Pulmonary artery endothelial cell (primary cell): ENCODE measurements around the gene CCL13. TPM values are rescaled to one million over a fixed set of nuclear protein-coding genes. Genes with fewer than 3 reads are reported as not detected.
A peak's percentile ranks its signal among the peaks of the same experiment; 100 is the strongest.
"Not testable (repeated sequence)": the region's sequence is repeated elsewhere in the genome, so short reads cannot be mapped to it uniquely, and the experiment has no call there.

ENCODE experiments used
- DNase-seq: peaks from one replicate; pipeline ENCODE4 v3.0.0-alpha.2; 2011; ENCODE audit warnings: low read depth, low spot score
- total RNA-seq: library from RNA; depleted of rRNA; stranded (reverse); fragments of >200 nt; gene quantifications from 2 replicates; pipeline ENCODE4 v1.2.3, GENCODE V29; 2014

CCL13 gene
- not detected in 2 replicates for total RNA-seq

DNA sequence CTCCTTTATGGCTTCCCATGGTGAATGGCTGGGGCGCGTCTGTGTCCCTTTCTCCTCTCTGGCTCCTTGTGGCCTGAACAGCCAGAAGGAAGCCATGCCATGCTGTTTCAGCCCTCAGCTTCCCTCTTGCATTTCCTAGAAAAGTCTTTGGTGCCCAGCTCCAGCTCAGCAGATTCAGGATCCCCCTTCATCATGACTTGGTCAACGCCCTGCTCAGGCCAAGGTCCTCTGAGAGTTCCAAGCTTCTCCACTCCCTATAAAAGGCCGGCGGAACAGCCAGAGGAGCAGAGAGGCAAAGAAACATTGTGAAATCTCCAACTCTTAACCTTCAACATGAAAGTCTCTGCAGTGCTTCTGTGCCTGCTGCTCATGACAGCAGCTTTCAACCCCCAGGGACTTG lies at the start of gene CCL13:
CCL13 (plus strand) TSS at position 287 of the 400 bp plus-strand sequence; CDS start at position 334, 47 bp downstream.
- DNase-seq, result no peak

DNA sequence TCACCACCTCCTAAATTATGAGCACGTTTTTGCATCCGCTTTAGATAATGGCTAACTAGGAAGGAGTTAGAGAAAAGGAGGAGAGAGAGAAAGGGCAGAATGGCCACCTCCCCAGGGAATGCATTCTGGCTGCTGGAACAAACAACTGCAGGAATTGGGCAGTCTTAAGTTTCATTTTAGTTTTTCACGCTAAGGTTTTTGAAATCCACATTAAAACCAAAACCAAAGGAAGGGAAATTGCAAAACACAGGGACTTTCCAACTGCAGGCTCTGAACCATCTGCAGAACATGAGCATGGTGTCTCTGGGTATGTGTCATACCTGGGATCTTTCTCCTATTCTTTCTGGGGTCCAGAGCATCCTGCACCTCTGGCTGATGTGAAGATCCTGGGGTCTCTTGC lies 49.2 kb upstream of the CCL13 start:
- DNase-seq, result no peak

DNA sequence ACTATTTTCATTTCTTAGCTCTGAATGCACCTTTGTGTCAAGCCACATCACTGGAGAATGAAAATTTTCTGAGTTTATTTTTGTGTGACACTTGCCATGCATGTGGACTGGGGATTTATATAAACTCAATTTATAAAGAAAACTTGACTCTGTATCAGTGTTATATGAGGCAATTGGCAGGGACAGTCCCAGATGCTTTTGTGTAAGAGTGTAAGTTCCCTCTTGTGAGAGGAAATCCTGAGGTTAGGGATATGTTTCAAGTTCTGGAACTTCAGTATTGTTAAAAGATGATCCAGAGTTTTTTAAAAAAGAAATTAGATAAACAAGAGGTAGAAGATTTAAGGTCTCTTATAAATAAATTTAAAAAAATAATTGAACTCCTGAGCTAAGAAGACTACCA lies 47.9 kb upstream of the CCL13 start:
- DNase-seq, result no peak

- DNase-seq, result no peak
These were observed 45.0 kb upstream of the CCL13 start for GRCh38 chr17:34311291-34311690.

GRCh38 chr17:34312080-34312479 lies 44.2 kb upstream of the CCL13 start:
- no peak for DNase-seq

DNA sequence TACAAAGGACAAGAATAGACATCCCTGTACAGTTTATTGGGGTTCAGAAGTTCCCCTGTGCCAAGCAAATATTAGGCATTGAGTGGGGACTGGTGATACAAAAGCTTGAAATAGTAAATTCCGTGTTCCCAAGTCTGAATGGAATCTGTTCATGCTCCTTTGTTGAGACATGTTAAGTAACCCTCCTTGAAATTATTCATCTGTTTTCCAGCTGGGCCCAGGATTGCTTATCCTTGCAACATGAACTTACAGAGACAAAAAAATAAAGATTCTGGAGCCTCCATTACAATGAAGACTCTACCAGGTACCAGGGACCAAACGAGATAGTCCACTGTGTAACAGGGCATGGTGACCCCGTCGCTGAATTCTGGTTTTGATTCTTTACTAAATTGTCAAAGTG lies 43.1 kb upstream of the CCL13 start:
- DNase-seq, result no peak

- no peak for DNase-seq
These were observed 42.0 kb upstream of the CCL13 start for GRCh38 chr17:34314279-34314678.

DNA sequence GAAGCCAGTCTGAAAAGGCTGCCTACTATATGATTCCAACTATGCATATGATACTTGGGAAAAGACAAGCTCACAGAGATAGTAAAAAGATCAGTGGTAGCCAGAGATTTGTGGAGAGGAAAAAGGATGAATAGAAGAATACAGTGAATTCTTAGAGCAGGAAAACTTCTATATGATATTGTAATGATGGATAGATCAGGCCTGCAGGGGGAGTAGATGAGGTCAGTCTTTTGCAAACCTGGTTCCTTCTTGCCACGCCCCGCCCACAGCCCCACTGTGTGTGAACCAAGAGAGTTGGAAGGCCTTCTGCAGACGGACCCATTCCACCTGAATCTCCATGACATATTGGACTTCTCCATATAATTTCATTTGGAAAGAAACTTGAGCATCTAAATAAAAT lies 37.8 kb upstream of the CCL13 start:
- no peak for DNase-seq

GRCh38 chr17:34319039-34319483 lies 37.2 kb upstream of the CCL13 start, which contains the start of gene CCL8:
CCL8 (plus strand) TSS chr17:34319435; CDS start chr17:34319502, 67 bp downstream.
- DNase-seq, result no peak

GRCh38 chr17:34321964-34322363 lies 34.3 kb upstream of the CCL13 start:
- no peak for DNase-seq

GRCh38 chr17:34327580-34327979 lies 28.7 kb upstream of the CCL13 start:
- DNase-seq, result not testable (repeated sequence)

DNA sequence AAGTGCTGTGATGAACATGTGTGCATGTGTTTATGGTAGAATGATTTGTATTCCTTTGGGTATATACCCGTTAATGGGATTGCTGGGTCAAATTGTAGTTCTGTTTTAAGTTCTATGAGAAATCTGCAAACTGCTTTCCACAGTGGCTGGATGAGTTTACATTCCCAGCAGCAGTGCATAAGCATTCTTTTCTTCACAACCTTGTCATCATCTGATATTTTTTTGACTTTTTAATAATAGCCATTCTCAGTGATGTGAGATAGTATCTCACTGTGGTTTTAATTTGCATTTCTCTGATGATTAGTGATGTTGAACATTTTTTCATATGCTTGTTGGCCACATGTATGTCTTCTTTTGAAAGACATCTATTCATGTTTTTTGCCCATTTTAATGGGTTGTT lies 18.6 kb upstream of the CCL13 start:
- DNase-seq, result no peak

- no peak for DNase-seq
These were observed 17.0 kb upstream of the CCL13 start for GRCh38 chr17:34339138-34339770.

DNA sequence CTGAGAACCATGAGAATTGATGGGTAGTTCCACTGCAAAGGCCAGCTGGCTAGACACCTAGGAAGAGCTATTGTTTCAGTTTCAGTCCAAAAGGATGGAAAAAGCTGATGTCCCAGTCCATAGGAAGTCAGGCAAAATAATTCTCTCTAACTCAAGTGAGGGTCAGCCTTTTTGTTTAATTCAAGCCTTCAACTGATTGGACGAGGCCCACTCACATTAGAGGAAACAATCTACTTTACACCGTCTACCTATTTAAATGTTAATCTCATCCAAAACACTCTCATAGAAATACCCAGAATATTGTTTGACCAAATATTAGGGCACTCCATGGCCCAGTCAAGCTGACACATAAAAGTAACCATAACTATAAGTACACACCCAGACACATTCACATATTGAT lies 14.4 kb upstream of the CCL13 start:
- no peak for DNase-seq

DNA sequence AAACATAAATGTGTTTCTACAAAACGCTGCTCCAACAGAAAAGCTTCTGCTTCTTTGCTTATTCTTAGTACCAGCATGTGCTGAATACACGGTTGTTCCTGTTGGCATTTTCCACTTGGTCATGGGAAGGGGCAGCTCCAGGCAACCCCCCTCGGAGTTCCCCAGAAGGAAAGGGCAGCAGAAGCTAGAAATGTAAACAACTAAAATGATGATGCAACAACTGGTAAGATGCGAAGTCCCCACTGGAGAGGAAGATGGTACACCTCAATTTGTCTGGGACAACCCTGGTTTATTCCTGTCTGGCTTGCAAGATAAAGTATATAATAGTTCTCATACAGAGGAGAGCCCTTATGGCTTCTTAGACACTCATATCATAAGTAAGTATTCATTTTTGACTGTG lies 9.2 kb upstream of the CCL13 start:
- no peak for DNase-seq

DNA sequence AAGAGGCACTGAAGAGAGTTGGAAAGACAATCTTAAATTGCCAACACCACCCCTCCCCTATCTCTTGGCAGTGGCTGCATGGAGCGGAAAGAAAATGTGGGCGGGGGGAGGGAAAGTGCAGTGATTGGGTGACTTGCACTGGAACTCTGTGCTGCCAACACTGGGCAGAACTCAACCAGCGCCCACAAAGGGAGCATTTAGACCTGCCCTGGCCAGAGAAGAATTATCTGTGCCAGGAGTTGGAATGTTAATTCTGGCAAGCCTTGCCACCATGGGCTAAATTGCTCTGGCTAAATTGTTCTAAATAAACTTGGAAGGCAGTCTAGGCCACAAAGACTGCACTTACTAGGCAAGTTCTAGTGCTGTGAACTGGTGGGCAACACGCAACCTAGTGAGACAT lies 6.5 kb upstream of the CCL13 start:
- no peak for DNase-seq

DNA sequence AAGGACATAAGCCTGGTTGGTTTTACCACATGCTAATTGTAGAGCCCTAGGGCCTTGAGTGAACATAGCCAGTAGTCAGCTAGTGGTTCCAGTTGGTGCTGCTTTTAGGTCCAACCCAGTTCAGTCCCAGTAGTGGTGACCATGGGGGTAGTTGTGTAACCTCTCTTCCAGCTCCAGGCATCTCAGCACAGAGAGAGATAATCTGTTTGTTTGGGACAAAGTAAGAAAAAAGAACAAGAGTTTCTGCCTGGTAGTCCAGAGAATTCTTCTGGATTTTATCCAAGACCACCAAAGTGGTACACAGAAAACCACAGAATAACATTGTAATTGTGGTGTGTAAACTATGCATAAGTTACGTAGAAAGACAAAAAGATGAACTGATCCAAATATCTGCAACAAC lies 5.2 kb upstream of the CCL13 start:
- DNase-seq, result no peak

DNA sequence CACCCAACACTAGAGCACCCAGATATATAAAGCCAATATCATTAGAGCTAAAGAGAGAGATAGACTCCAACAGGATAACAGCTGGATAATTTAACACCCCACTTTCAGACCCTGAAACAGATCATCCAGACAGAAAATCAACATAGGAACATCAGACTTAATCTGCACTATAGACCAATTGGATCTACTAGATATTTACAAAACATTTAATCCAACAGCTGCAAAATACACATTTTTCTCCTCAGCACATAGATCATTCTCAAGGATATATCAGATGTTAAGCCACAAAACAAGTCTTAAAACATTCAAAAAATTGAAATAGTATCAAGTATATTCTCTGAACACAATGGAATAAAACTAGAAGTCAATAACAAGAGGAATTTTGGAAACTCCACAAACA lies 4.1 kb upstream of the CCL13 start:
- no peak for DNase-seq

GRCh38 chr17:34354637-34355036 lies 1.6 kb upstream of the CCL13 start:
- DNase-seq, result no peak

DNA sequence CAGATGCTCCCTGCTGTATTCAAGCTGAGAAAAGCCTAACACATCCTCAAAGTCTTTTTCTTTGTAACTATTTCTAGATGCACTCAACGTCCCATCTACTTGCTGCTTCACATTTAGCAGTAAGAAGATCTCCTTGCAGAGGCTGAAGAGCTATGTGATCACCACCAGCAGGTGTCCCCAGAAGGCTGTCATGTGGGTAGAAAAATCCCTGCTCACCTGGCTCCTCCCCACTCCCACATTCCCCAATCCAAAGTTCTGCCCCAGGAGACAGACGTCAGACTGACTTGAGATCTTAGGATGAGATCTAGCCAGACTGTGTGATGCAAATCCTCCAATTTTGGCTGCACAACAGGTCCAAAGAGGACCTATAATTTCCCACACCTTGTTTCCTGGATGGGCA lies 1.1 kb downstream of the CCL13 start:
- DNase-seq, result no peak

GRCh38 chr17:34358631-34359030 lies 2.4 kb downstream of the CCL13 start:
- no peak for DNase-seq

- no peak for DNase-seq
These were observed 4.5 kb downstream of the CCL13 start for GRCh38 chr17:34360601-34361270.

DNA sequence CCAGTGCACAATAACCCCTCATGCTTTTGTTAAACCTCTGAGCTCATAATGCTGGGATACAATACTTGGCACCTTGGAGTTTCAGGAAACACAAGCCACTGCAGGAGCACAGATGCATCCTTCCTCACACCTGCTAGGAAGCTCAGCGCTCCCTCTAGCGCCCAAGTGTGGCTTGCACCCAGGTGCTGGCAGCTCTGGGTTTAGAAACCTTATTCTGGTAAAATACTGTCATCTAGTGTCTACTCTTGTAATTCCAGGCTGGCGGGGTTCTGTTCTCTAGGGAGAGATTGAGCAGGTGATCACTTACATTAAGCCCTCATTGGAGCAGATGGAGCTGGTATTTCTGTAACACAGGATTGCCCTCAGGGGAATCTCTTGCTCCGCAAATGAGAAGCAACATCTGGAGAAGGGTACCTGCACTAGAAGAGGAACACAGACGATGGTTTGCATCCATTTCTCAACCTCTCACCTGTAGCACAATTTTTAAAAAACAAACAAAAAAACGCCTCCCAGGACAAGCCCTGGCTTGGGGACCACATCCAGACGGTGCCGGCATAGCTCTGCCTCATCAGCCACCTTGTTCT lies 5.3 kb downstream of the CCL13 start:
- DNase-seq, result peak; percentile 88
